Left renal pelvis (tissue), 4 donors: ENCODE data around the gene HPSE2. TPM values are rescaled to one million over a fixed set of nuclear protein-coding genes. Genes with fewer than 3 reads are reported as not detected.
"Not testable (repeated sequence)": the region's sequence is repeated elsewhere in the genome, so short reads cannot be mapped to it uniquely, and the experiment has no call there.

ENCODE experiments used
- DNase-seq, 4 donors: peaks; one replicate each; pipeline ENCODE4 v3.0.0-alpha.2; 2013; ENCODE audit warnings: low read depth in 4 of 4, low spot score in 3 of 4
- polyA plus RNA-seq, 4 donors: library from polyadenylated mRNA; unstranded; fragments of 120-200 nt; gene quantifications; one replicate each; pipeline ENCODE4 v1.2.1, GENCODE V29; 2013; ENCODE audit not compliant: insufficient read length in 4 of 4

Gene HPSE2
- polyA plus RNA-seq, 4 donors, result 1.3 to 12.6 (median 1.7) TPM

DNA sequence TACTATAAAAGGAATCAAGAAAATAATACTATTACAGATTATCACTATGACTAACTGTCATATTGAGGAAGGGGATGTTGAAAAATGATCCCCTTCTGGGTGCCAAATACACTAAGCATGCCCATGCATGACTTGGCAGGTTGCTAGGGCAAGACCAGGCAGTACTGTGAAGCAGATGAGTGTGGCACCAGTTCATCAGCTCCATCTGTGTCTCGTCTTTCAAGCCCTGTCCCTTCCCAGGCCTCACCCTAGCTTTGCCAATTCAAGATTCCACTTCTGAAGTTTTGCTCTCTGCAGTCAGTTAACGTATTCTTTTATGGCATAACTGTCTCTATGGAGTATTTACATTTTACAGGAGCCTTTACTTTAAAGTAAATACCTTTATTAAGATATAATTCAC is 653.3 kb downstream of the HPSE2 start:
- DNase-seq, result no peak

DNA sequence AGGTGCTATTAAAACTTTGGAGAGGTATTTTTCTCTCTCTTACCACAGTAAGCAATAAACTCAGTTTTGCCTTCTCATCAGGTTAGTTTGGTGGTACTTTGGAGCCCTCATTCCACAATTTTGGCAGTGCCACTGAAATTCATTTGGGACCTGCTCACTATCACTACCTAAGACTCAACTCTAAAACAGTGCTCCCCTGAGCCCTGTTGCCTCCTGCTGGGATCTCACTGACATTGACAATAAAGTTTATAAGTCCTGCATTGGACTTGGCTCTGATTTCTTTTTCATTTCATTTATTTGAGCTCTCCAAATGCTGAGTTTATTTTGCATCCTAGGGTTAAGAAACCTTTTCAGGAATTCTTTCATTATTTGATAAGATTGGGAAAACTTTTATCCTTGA is 658.1 kb downstream of the HPSE2 start:
- no peak for DNase-seq

DNA sequence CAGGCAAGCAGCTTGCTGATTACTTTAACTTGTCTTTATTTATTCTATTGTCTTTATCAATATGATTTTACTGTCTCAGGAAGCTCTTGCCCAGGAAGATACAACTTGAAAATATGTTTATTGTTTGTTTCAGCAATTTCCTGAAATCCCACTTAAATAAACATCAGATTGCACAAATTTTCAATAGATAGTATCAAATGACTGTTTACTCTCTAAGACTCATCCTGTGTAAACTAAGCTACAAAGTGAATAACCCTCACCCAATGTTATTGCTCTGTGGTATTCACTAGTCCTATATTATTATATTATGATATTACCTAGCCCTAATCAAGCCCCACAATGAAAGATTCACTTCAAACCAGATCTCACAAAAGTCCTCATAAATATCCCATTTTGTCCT is 658.5 kb downstream of the HPSE2 start:
- DNase-seq, result no peak

DNA sequence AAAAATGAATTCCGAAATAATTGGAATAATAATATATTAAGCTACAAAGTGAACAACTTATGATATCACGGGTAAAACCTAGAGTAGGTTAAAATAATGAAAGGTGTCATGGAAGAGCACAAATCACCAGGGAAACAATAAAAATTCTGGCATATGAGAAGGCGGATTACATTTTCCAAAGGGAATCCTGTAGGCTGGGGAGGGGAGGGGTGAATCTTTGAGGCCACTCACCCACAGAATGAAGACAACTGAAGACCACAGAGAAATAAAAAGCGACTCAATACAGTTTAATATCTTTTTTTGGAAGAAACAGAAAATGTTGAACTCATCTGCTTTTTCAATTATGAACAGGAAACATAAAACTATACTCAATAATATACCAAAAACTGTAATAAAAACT is 659.6 kb downstream of the HPSE2 start:
- DNase-seq, result no peak

DNA sequence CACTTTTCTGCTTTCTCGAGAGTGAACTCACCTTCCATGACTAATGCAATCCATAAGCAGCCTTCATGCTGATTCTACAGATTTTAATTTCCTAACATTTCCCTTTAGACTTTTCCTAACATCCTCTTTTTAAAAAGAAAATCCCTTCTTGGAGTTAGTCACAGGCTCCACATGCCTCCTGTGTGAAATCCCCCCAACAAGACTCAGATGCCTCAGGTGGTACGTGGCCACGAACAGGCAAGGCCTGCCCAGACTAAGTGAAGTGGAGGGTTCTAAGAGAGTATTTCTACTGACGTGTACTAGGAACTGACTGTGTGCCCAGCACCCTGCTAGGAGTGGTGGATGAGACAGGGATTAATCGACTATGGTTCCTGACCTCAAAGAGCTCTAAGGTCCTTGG is 663.1 kb downstream of the HPSE2 start:
- DNase-seq, result no peak

DNA sequence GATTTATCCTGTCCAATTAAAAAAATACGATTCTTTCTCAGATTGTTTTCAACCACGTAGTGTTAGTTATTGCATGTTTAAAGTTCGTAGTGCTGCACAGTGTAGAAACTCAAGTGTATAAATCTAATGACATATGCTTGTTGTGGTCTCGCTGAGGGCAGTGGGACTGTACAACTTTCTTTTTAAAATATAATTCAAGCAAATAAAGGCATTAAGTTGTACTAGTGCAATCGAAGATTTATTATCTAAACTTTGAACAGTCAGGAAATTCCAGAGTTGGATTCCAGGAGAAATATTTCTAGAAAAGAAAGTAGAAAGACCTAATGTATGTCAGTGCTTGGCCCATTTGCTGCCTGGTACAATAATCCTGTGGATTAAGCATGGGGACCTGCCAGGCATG is 664.8 kb downstream of the HPSE2 start:
- DNase-seq, result peak in 1 of 4 donors; percentile 25

DNA sequence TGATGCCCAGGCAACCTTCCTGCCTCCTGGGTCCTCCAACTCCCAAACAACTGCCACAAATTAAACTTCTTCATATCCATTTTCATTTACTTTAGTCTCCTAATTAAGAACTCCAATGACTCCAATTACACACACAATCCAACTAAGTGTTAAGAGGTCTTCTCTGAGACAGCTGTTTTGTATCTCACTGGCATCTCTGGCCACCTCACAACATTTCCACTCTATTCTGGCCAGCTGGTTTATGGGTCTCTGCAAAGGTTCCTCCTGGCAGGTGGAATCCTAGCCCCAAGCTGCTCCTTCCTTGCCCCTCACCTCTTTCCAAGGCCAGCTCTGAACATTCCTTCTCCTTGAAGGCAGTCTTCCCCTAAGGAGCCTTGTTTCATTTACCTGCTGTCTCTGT is 665.8 kb downstream of the HPSE2 start:
- peak in 1 of 4 donors; percentile 29 for DNase-seq

DNA sequence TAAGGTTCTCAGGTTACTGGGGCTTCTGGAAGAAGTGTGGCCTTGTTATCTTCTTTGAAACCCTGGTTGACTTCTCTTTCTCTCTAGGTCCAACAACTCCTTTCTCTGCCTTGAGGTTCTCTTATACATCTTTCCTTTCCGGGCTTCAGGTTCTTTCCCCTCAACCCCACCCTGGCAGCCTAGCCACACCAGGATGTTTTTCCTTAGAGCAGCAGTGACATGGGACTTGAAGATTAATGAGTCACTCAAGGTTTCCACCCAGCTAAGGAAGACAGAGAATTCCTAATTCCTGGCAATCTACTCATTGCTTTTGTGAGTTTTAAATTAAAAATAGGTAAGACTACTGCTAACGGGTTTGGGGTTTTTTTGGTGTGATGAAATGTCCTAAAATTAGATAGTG is 667.1 kb downstream of the HPSE2 start:
- DNase-seq, result no peak

DNA sequence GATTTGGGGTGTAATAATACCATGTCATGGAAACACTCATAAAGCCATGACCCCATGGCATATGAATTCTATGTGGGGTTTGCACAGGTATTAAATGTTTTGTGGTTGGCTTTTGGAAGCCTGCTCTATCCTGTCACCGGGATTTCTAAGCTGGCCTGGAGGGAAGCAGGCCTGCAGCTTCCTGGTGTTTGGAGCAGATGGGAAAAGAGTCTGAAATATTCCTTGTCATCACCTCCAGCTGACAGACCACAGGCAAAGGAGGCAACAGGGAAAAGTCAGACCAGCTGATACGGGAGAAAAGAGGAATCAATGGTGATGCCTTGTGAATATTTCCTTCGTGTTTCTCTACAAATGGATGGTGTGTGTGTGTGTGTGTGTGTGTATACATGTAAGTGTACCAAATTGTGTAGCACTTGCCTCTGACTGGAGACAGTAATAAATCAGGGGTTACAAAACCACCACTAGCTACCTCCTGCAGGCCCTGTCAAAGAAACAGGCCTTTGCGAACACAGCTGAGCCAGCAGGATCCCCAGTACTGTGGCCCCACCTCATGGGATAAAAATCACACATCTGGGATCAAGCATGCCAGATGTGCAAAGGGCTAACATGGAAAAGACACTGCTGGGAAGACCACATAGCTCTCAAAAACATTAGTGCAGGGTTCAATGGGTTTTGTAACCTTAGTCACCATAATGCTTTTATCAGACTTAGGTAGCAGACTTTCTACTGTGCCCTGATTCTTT is 668.1 kb downstream of the HPSE2 start:
- DNase-seq, result no peak

DNA sequence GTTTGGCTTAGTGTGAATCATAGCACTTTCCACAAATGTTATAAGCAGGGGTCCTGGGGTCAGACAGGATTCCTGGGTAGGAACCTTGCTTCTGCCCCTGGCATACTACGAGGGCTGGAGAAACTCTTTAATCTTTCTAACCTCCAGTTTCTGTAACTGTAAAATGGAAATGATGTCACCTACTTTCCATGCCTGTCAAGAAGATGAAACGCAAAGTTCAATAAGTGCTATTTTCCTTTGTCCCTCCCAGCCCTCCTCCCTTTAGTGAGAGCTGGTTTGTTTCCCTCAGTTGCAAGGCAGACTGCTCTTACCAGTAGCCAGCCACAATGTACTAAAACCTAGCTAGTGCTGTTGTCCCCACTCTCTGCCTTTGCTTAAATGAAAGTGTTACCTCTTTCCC is 671.8 kb downstream of the HPSE2 start:
- DNase-seq, result no peak

DNA sequence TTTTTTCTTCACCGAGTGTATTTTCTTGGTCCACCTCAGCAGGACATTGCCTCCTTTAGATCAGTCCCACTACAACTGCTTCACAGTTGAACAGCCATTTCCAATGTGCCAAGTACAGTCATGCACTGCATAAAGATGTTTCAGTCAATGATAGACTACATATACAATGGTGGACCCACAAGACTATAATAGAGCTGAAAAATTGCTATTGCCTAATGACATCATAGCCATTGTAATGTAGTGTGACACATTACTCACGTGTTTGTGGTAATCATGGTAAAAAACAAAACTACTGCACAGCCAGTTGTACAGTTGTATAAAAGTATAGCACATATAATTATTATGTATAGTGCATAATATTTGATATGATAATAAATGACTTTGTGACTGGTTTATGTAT is 675.1 kb downstream of the HPSE2 start:
- DNase-seq, result no peak

DNA sequence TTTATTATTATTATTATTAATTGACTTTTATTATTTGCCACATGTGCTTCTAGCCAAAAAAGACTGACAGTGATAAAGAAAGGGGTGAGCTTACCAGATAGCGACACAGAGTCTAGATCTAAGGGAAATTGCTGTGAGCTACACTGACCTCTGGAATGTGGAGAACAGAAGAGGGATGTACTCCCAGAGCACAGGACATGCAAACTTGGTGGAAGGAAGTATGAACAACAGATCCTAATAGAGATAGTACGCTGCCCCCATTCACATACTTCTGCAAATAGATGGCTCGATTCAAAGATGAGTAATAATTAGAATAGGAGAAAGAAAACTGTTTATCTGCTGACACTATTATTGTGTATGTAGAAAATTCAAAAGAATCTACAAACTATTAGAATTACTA is 679.6 kb downstream of the HPSE2 start:
- no peak for DNase-seq

DNA sequence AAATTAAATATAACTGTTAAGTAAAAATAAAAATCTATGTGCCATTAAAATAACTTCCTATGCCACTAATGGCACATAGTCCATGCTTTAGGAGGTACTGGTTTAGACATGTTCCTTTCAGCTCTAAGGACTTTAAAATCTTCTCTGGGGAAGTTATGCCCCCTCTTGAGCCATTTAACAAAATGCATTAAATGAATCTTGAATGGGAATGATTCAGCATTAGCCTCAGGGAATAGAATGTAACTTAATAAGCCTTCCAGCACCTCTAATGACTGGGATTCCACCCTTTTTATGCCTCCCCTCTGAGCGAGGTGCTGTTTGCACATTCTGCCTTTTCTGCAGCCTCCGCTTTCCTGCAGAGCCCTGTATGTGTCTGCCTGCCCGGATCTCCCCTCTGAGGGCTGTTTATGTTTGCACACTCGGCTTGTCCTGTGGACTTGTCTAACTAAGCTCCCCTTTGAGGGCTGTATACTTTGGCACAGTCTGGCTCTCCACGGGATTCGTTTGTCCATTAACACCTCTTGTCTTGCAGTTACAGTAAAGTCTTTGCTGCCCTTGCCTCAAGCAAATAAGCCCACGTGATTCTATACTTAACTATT is 680.5 kb downstream of the HPSE2 start:
- DNase-seq, result no peak

DNA sequence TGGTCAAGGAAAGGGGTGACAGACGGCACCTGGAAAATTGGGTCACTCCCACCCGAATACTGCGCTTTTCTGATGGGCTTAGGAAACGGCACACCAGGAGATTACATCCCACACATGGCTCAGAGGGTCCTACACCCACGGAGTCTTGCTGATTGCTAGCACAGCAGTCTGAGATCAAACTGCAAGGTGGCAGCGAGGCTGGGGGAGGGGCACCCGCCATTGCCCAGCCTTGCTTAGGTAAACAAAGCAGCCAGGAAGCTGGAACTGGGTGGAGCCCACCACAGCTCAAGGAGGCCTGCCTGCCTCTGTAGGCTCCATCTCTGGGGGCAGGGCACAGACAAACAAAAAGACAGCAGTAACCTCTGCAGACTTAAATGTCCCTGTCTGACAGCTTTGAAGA is 694.1 kb downstream of the HPSE2 start:
- DNase-seq, result not testable (repeated sequence)

DNA sequence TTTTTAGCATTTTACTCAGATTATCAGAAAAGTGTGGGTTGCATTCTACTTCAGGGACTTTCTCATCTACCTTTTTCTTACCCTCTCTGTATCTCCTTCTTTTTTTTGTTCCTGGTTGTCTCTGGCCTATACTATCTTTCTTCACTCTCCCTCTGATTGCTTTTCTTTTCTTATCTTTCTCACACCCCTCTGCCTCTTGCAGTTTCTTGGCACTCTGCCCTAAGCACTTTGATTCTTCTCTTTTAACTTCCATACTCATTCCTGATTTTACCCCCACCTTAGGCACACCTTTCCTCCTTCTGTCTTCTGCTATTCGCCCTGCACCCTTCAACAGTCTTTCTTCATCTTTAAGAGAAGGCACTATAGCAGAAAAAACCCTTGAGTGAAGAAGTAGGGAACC is 696.1 kb downstream of the HPSE2 start:
- DNase-seq, result no peak

DNA sequence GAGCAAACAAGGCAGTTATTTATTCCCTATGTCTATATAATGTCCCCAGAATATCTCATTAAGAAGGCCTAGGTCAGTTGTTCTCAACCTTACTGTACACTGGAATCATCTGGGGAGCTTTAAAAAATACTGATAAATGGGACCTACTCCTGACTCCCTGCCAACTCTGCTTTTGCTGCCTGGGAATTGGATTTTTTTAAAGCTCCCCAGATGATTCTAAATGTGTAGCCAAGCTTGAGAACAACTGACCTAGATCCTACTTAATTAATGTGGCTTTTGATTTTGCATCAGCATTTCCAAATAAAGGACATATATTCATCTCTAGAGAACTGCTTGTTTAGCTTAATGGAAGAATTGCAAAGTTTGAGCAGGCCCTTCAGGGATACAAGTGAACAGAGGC is 697.2 kb downstream of the HPSE2 start:
- peak in 3 of 4 donors; percentile 16 to 21 (median 21) for DNase-seq

DNA sequence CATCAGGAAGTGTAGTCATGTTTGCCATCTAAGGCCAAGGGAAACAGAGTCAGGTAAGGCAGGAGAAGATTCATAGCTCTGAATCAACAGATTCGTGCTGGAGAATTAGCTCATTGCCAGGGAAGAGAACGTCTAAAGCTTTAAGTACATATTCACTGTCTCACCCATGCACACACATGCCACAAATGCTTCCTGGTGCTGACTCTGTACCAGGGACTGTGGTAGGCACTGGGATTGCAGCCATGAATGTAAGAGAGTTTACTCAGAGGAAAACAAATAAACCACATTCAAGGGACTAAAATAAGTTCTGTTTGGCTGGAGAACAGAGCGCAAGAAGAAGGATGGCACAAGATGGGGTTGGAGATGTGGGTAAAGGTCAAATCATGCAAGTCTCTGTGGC is 699.1 kb downstream of the HPSE2 start:
- no peak for DNase-seq

DNA sequence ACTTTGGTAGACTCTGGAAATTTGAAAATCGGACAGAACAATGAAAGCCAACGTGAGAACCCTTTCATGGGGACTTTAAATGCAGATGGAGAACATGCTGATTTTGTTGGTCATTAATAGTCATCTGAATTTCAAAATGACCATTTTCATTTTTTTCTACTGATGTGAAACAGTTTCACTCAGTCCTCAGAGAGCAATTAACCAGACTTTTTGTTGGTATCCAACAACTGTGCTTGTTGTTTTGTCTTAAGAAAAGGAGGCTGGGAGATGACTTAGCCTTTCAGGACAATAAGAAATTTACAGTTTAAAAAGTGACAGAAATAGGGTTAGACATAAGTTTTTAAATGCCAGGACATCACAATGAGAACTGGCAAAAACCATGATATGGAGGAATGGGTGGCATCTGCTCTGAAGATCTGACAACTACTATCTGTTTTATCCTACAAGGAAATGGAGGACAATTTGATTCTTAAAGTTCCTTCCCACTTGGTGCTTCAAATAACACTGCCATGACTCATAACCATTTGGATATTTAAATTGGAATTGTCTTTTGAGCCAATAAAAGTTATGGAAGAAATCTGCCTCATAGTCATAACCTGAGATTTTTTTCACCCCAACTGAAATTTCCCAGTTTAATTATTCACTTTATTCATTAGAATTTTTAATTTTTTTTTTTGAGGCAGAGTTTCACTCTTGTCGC is 701.8 kb downstream of the HPSE2 start:
- no peak for DNase-seq

DNA sequence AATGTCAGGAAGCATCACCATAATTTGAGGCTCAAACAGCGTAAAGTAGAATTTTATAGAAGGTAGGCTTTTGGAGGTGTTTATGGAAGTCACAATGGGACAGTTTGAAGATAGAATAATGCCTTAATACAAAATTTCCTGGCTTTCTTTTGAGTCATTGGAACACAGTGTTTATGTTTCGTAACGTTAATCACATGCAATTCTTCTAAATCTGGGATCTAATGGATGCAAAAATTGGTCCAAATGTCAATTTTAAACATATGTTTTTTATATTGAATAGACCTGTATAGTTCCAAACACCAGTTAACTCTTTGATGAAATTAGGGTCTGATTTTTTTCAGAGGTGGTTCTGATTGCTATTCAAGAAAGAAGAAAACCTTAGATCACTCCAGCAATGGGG is 702.4 kb downstream of the HPSE2 start:
- DNase-seq, result no peak

DNA sequence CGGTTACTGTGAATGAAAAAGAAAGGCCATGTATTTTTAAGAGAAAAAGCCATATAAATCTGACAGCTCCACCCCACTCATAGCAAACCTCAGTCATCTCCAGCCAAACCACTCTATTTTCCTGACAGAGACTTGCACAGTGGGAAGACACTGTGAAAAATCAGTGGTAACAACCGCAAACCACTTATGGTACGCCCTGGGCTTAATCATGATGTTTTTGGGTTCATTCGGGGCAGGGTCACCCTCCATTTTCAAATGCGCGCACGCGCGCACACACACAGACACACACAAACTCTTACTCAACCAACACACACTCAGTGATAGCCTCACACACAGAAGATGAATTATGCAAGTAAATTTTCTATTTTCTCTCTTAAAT is 706.9 kb downstream of the HPSE2 start:
- no peak for DNase-seq

DNA sequence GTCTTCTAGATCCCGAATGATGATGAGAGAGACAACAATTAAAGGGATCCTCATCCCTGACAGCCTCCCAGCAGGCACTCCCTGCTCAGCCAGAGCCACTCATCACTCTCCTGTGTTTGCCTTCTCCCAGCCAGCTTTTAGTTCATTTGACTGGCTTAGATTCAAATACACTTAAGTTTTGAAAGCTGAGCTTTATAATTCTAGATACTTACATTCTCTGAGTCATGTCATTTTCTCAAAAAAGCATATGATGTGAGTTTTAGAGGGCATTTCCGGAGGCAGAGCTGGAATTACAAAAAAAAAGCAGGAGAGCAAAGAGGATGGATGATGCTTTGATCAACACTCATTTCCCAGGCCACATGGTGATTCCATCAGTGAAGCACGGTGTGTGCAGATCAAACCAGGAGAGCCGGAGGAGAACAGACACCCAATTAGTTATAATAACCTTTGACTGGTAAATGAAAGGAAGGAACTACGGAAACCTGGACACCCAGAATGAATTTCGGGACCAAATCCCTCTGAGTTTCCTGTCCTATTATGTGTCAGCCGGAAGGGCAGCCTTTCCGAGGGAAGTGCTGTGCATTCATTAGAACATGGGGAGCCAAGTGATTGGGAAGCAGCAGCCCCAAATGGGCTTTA is 707.4 kb downstream of the HPSE2 start:
- DNase-seq, result no peak

DNA sequence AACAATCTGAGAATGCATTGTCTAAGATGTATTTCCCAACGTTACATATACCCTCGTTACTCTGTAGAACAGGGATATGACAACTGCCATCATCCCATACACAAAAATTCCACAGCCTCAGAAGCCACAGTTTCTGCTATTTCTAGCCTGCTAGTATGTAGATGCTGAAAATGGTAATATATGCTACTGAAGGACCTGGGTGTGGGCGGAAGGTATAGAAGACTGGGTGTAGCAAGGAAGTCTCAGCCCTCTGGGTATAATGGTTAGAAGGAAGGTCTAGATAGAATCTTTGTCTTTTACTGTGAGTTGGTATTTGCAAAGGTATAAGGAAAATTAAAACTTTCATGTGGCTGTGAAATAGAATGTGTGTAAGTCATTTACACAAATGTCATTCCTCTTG is 709.7 kb downstream of the HPSE2 start:
- DNase-seq, result no peak
